Ovary (tissue), 9 donors: Measurements from ENCODE around the gene TFPI2. TPM values are rescaled to one million over a fixed set of nuclear protein-coding genes. Genes with fewer than 3 reads are reported as not detected.

Source experiments
- DNase-seq, 5 donors: peaks; one replicate each; pipeline ENCODE4 v3.0.0-alpha.2; 2019 to 2020
- H3K27ac ChIP-seq, 2 donors: fragments of 200-600 bp; one replicate each; pipeline versions ENCODE4 v1.5.1 to v1.8.0; 2019 to 2022
- H3K27me3 ChIP-seq: fragments of 200-600 bp; one replicate; pipeline ENCODE4 v1.8.0; 2022
- H3K36me3 ChIP-seq: fragments of 200-600 bp; sonication (generic); one replicate; pipeline ENCODE4 v1.5.1; 2019
- H3K4me1 ChIP-seq: one replicate; pipeline ENCODE4 v1.8.1; 2013; ENCODE audit warnings: mild to moderate bottlenecking, moderate library complexity; ENCODE audit not compliant: insufficient read depth
- H3K4me3 ChIP-seq: fragments of 200-600 bp; sonication (generic); one replicate; pipeline ENCODE4 v1.5.1; 2017
- H3K9me3 ChIP-seq, 2 donors: fragments of 200-600 bp in 1 of 2; sonication (generic) in 1 of 2; one replicate each; pipeline versions ENCODE4 v1.5.1 to v1.8.1; 2013 to 2019; ENCODE audit warnings: mild to moderate bottlenecking in 1 of 2, moderate library complexity in 1 of 2
- CTCF ChIP-seq, 3 donors: fragments of 450-650 bp in 2 of 3; fragments of 200-600 bp in 1 of 3; IDR thresholded peaks; one replicate each; pipeline versions ENCODE4 v1.5.1 to v1.8.0; 2016 to 2022; ENCODE audit warnings: antibody characterized with exemption in 3 of 3, mild to moderate bottlenecking in 1 of 3
- EP300 ChIP-seq: sonication (generic); formaldehyde crosslinking; IDR thresholded peaks from one replicate; pipeline ENCODE4 v1.6.1; 2017; ENCODE audit warnings: antibody characterized with exemption
- POLR2A ChIP-seq: fragments of 450-650 bp; IDR thresholded peaks from one replicate; pipeline ENCODE4 v1.6.1; 2017; ENCODE audit warnings: antibody characterized with exemption, mild to moderate bottlenecking, moderate library complexity
- WGBS, 3 donors: extraction: QIAGEN DNeasy Blood & Tissue Kit in 1 of 3; methylation state at CpG; one replicate each; pipeline versions ENCODE4 v1.1.5 to v1.1.7; 2013 to 2017; 5-methylcytosine and 5-hydroxymethylcytosine counted together
- intact Hi-C, 4 donors: fragments of 100-400 bp; cut with DNase I; formaldehyde crosslinking; loops; one replicate each; pipeline versions ENCODE4 v1.11.0 to v1.15.1; 2022 to 2023
- polyA plus RNA-seq, 2 donors: library from polyadenylated mRNA; stranded (reverse); fragments of 200-250 nt in 1 of 2; fragments of 350-450 nt in 1 of 2; fragmentation: Illumina TruSeq in 1 of 2; extraction: RNeasy Lipid Tissue Mini Kit (QIAGEN cat#74804) in 1 of 2; gene quantifications; one replicate each; pipeline ENCODE4 v1.2.3, GENCODE V29; 2013 to 2014
- total RNA-seq, 7 donors: library from RNA; depleted of rRNA in 2 of 7; stranded (reverse); fragments of >200 nt in 2 of 7; fragmentation: NEBNext Ultra II Directional in 3 of 7; extraction: Animal tissue kit (Norgen Biotek cat#: 25700) in 3 of 7; gene quantifications; one replicate each; pipeline versions ENCODE4 v1.1.0 to v1.2.4, GENCODE V29; 2016 to 2023
- donor health status: DM: no; HTN: no; CAD: no; lungs with moderate emphysema.
- donor health status: DM: no; HTN: no; CAD: no.
- donor health status: Bipolar disorder and iron deficiency.
- donor health status: DM: yes; HTN: yes; CAD: no.
- donor health status: DM: no; HTN: no; CAD: no.
- donor health status: DM: yes; HTN: yes; CAD: no.

Gene TFPI2
- total and polyA plus RNA-seq, 9 donors: 22.9 to 126 (median 45.0) TPM

- 95 to 99% (median 98%) methylated on average over 3 of the region's 3 CpGs for WGBS, 3 donors
- no peak overlapping the region for H3K27ac ChIP-seq
- no peak overlapping the region for H3K4me3 ChIP-seq
- H3K9me3 ChIP-seq: no peaks in the 10 kb centered on the region
- intact Hi-C loops: no loop called here
- TF ChIP-seq EP300 (no peak), POLR2A (no peak)
- DNase-seq: no peak
- H3K36me3 ChIP-seq: no peaks in the 10 kb centered on the region
- no peaks in the 10 kb centered on the region for H3K27me3 ChIP-seq
- no peaks in the 10 kb centered on the region for H3K4me1 ChIP-seq
Measured at GRCh38 chr7:93933156-93933555, 42.6 kb upstream of the TFPI2 start.

GRCh38 chr7:93931655-93932054 is 41.1 kb upstream of the TFPI2 start:
- intact Hi-C loops: no loop called here

GRCh38 chr7:93927585-93927984 is 37.0 kb upstream of the TFPI2 start:
- DNase-seq: no peak
- Histone ChIP-seq H3K27ac (peak overlapping the region in 1 of 2 donors; percentile 64), H3K9me3 (no peaks in the 10 kb centered on the region), H3K36me3 (no peaks in the 10 kb centered on the region), H3K4me1 (peaks cover 2% of the 10 kb centered on the region), H3K27me3 (no peaks in the 10 kb centered on the region), H3K4me3 (no peak overlapping the region)
- intact Hi-C loops: no loop called here
- 62 to 76% (median 63%) methylated on average over 3 of the region's 3 CpGs for WGBS, 3 donors
- TF ChIP-seq CTCF (IDR thresholded peaks at IDR 0.05) (no peak), POLR2A (no peak), EP300 (no peak)

More at GRCh38 chr7:93931655-93932054, 41.1 kb upstream of the TFPI2 start:
- Histone ChIP-seq H3K9me3 (no peaks in the 10 kb centered on the region), H3K4me1 (peaks cover 2% of the 10 kb centered on the region), H3K27ac (no peak overlapping the region), H3K36me3 (no peaks in the 10 kb centered on the region), H3K4me3 (no peak overlapping the region), H3K27me3 (no peaks in the 10 kb centered on the region)
- TF ChIP-seq EP300 (no peak), CTCF (IDR thresholded peaks at IDR 0.05) (no peak), POLR2A (no peak)
- 62 to 79% (median 76%) methylated on average over 3 of the region's 3 CpGs for WGBS, 3 donors
- no peak for DNase-seq

GRCh38 chr7:93926800-93927199 is 36.2 kb upstream of the TFPI2 start:
- Histone ChIP-seq H3K4me1 (peaks cover 2% of the 10 kb centered on the region), H3K9me3 (no peaks in the 10 kb centered on the region), H3K4me3 (no peak overlapping the region), H3K36me3 (no peaks in the 10 kb centered on the region), H3K27me3 (no peaks in the 10 kb centered on the region), H3K27ac (peak overlapping the region in 1 of 2 donors; percentile 64)
- no peak for DNase-seq
- WGBS, 3 donors: 66 to 71% (median 67%) methylated on average over 1 of the region's 1 CpG
- intact Hi-C loops: no loop called here
- TF ChIP-seq CTCF (IDR thresholded peaks at IDR 0.05) (no peak), EP300 (no peak), POLR2A (no peak)

- Histone ChIP-seq H3K27ac (peak overlapping the region; percentile 13 to 91), H3K27me3 (no peaks in the 10 kb centered on the region), H3K4me3 (peak overlapping the region; percentile 80), H3K9me3 (no peaks in the 10 kb centered on the region), H3K4me1 (peaks cover 3% of the 10 kb centered on the region), H3K36me3 (no peaks in the 10 kb centered on the region)
- intact Hi-C loops: loop anchor here in 1 of 4 donors (5.0 kb wide), 1 partner anchor 488 kb away; no protein-coding TSS in a partner anchor
- TF ChIP-seq CTCF (IDR thresholded peaks at IDR 0.05) (no peak), POLR2A (no peak), EP300 (no peak)
- 3 to 9% (median 5%) methylated on average over 1 of the region's 1 CpG for WGBS, 3 donors
- DNase-seq: no peak
Measured at GRCh38 chr7:93923942-93924341, 33.4 kb upstream of the TFPI2 start.
